Measurements from ENCODE around the gene ZNF862. TPM values are rescaled to one million over a fixed set of nuclear protein-coding genes. Genes with fewer than 3 reads are reported as not detected.

The ZNF862 gene
- total RNA-seq, 1 donor from 2014 or later = 8.5 TPM

DNA sequence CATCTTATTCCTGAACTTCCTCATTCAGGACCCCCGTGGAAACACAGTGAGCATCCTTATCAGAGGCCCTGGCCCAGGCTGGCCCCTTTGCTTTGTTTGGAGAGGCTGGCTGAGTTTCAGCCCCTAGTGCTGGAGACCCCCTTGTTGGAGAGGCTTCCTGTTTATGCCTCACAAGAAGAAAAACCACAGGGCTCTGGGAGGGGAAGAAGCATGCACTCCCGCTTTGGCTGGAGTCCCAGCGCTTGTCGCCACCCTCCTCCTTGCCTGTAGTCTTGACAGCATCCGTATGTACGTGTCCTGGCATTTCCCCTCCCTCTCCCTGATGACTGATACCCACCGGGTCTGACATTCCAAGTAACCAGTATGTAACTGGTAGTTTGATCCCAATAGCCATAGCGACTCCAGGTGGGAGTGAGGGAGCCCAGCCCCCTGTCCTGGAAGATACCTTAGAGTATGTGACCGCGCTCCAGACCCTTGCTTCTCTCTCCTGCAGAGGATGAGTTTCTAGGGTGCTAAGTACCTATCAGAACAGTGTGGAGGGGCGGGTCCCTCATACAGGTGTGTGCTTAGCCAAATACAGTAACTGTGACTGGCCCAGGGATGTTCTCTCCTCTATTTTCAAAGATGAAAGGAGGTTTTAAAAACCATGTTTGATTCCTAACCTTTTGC is 28.7 kb downstream of the ZNF862 start:
- no peak for DNase-seq

- no peak for DNase-seq
Observed at GRCh38 chr7:149867762-149868622, 29.8 kb downstream of the ZNF862 start.

DNA sequence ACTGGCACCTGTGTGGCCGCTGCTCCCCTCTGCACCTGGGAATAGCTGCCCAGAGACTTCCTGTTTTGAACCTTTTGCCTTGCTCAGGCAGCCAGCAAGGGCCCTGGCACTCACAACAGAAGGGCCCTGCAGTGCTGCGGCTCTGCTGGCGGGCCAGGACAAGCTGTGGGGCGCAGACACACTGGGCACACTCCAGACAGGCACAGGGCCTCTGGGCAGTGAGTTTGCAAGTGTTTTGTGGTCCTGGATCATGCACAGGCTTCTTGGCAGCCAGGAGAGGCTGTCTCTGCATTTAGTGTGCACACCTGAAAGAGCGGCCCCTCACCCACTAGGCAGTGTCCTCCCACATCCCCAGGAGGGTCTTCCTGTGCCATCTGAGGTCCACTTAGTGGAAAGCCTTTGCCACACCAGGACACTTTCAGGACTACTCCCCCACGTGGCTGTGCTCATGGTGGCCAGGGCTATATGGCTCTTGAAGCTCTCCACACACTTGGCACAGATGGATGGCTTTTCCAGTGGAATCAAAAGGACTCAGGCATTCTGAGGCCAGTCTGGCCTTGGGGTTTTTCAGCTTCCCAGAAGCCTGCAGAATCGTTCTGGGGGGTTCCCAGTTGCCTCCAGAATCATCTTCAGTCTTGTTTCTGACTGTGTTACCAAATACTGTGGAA is 30.6 kb downstream of the ZNF862 start:
- DNase-seq = no peak

DNA sequence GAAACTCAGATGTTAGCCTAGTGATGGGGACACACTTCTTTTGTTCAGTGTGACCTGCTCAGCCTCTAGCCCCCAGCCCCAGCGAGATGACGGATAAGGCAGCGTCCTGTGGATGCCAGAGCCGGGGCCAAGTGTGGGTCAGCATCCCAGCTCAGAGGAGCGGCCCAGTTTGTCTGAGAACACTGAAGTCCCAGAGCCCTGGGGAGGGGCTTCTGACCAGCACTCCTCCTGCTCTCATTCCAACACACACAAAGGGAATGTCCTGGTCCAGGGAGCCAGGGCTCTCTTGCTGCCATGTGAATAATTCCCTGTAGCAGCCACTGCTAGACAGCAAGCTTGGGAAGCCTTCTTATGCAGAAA is 31.1 kb downstream of the ZNF862 start:
- no peak for DNase-seq

GRCh38 chr7:149869867-149870266 is 31.7 kb downstream of the ZNF862 start:
- no peak for DNase-seq

GRCh38 chr7:149870274-149870673 is 32.1 kb downstream of the ZNF862 start:
- no peak for DNase-seq

DNA sequence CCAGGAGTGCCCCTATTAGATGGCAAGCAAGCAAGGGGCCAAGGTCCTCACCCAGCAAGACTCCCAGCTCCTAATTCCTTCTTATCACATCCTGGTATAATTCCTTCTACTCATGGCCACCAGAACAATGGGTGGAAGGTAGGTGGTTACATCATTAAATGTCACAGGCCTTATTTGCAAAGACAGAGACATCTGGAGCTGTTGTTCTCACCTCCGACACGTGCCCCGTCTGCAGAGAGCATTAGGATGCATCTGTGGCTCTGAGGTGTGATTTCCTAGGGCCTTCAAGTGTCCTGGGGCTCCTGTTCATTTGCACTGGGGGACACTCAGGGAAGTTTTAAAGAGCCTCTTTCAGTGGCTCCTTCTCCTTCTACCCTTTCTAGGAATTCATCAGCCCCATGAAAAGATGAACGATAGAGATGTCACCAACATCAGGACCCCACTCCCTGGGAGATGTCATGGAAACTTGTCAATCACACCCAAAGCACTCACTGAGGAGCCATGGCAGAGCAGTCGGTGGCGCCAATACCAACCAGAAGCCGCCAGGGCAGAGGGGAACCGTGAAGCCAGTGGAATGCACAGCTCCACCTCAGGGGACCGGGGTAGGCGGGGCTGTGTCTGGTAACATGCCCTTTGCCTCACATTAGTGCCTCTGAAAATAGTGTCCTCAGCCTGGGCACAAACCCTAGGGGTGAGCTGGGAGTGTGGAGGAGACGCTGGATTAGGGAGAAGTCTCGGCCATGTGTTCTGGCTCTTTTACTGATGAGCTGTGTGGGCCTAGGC is 32.7 kb downstream of the ZNF862 start:
- DNase-seq = no peak

DNA sequence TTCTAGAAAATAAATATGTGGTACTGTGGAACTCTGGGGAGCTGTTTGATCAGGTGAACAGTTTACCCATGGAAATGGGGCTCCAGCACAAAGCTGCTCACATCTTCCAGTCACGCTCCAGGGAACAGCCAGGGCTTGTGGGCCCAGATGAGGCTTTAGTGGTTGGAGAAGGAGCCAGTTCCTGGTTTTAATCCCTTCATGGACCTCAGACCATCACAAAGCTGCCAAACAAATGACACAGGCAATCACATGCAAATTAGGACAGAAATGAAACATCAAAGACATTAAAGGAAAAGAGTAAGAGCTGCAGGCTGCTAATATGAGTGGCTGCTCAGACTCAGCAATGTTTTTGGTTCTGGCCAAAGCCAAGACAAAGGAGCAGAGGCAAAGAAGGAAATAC is 33.4 kb downstream of the ZNF862 start:
- peak; percentile 57 for DNase-seq

DNA sequence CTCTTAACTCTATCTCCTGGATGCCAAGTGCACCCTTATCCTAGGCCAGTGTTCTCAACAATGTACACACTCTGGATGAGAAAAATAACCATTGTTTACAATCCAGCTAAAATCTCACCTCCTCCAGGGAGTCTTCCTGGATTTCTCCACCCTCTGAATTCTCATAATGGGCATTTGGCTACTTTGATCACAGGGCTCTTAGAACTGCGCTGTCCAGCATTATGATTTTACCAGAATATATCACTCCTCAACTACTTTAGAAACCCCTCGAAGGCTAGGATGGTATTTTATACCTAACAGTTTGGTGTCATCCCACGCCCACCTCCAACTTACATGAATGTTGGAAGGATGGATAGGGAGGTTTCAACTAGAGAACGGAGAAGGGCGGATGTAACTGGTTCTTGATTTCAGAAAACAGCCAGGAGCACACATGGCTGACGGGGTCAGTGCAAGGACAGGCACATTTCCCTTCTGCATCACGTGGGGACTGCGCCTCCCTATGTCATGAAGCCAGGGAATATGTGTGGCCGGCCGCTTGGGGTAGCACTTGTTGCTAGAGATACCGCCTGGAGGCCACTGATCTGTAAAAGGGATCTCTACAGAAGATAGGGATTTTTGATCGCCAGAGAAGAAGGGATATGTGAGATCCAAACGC is 34.4 kb downstream of the ZNF862 start:
- DNase-seq = peak; percentile 88

GRCh38 chr7:149873074-149873969 is 35.1 kb downstream of the ZNF862 start, which contains the start of gene ATP6V0E2:
TSS of gene ATP6V0E2 (plus strand) at chr7:149873969. CDS start at chr7:149874066, 97 bp downstream.
- DNase-seq = peak; percentile 96

GRCh38 chr7:149873970-149874643 is 35.9 kb downstream of the ZNF862 start:
- no peak for DNase-seq

DNA sequence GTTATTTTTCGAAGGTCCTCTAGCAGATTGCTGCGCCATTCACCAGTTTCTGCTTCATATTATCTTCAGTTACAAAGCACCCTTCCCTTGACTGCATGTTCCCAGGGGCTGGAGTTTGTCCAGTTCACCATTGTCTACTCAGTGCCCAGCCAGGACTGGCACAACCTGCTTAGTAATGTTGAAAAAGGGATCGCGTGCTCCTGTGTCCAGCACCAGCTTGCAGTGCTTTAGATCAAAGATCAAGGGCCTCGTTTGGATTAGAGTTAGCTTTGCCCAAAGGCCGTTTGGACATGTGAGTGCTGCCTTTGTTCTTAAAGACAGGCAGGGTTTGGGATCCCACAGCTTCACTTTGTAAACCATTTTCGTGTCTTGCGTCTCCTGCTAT is 36.5 kb downstream of the ZNF862 start:
- no peak for DNase-seq

GRCh38 chr7:149875396-149875795 is 37.2 kb downstream of the ZNF862 start:
- no peak for DNase-seq

- no peak for DNase-seq
Observed at GRCh38 chr7:149877890-149878522, 39.8 kb downstream of the ZNF862 start.

DNA sequence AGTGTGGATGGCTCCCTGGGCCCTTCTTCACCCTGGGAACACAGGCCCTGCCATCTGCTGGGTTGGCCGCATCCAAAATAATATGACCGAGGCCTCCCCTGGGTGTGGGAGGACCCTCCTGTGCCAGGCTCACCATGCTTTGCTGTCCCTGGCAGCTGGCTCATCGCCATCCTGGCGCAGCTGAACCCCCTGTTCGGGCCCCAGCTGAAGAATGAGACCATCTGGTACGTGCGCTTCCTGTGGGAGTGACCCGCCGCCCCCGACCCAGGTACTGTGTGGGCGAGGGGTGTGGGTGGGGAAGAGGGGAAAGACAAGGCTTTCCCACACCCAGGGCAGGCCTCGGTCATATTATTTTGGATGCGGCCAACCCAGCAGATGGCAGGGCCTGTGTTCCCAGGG is 40.3 kb downstream of the ZNF862 start:
- no peak for DNase-seq

- DNase-seq = no peak
Observed at GRCh38 chr7:149879271-149879743, 41.1 kb downstream of the ZNF862 start.

GRCh38 chr7:149879766-149880637 is 41.8 kb downstream of the ZNF862 start:
- DNase-seq = no peak

DNA sequence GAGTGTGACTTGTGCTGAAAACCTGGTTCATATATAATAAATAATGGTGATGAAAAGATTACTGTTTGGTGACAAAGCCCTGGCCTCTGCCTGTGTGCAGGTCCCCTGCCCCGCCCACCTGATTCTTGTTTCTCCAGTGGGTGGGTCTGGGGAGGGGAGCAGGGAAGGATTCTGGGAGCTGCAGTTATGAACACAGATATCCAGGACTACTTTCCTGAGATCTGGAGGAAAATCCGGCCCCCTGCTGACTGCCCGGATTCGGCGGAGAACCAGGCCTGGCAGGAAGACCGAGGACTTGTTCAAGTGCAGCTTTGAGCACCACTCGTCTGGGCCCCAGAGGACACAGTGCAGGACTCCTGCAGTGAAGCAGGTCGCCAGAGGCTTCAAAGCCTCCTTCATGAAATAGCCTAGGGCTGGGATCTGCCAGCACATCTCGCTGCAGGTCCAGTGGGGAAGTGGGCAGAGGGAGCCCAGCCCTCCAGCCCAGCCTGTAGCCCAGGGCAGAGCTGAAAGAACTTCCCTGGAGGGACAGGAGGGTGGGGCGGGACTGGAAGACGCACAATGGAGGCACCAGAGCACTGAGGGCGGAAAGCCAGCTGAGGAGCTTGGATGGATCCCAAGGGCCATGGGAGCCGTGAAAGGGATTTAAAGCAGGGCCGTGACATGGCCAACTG is 42.6 kb downstream of the ZNF862 start:
- DNase-seq = peak; percentile 53

Measured in tongue (tissue), 2 donors.